NB4 (cell line): ENCODE data around the gene PSMD13.
"Not testable (repeated sequence)": the region's sequence is repeated elsewhere in the genome, so short reads cannot be mapped to it uniquely, and the experiment has no call there.

Experiments used
- CTCF ChIP-seq: IDR thresholded peaks from one replicate; pipeline ENCODE4 v1.5.1; 2012; ENCODE audit warnings: low read depth, low read length
- MAX ChIP-seq: IDR thresholded peaks from 2 replicates; pipeline ENCODE4 v1.6.1; 2011; ENCODE audit warnings: low read depth, low read length
- MYC ChIP-seq: IDR thresholded peaks from 2 replicates; pipeline ENCODE4 v1.6.1; 2011; ENCODE audit warnings: low read depth, low read length
- POLR2A ChIP-seq: IDR thresholded peaks from 2 replicates; pipeline ENCODE4 v1.6.1; 2011; ENCODE audit warnings: mild to moderate bottlenecking; ENCODE audit not compliant: insufficient read length; ENCODE audit errors: extremely low read depth

GRCh38 chr11:238346-238745 lies 1.6 kb downstream of the PSMD13 start:
- not testable (repeated sequence) for TF ChIP-seq CTCF, POLR2A, MAX, MYC
